Peyer's patch (tissue), 4 donors: ENCODE data around the gene CEP55.

Experiments used
- CTCF ChIP-seq, 6 experiments: fragments of 450-650 bp in 4 of 6; fragments of 200-600 bp in 2 of 6; sonication (generic) in 1 of 6; IDR thresholded peaks; one replicate each; pipeline ENCODE4 v1.5.1; 2017 to 2019; ENCODE audit warnings: antibody characterized with exemption in 6 of 6, mild to moderate bottlenecking in 3 of 6, moderate library complexity in 1 of 6
- POLR2A ChIP-seq, 2 donors: fragments of 450-650 bp; IDR thresholded peaks; one replicate each; pipeline ENCODE4 v1.5.1; 2017; ENCODE audit warnings: antibody characterized with exemption in 2 of 2, mild to moderate bottlenecking in 2 of 2, moderate library complexity in 2 of 2

DNA sequence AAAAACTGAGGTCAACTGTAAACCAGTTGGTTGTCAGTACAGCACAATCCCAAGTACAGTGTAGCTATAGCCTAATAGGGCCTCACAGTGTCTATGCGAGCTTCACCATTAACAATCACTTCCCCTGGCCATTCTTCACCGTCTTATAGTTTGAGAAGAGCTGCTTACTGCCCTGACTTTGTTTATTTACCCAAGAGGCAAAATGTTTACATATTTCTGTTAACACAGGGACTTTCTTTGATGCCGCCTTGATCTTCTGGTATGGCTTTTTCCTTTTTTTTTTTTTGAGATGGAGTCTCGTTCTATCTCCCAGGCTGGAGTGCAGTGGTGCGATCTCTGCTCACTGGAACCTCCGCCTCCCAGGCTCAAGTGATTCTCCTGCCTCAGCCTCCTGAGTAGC is 17.5 kb upstream of the CEP55 start:
- TF ChIP-seq POLR2A (IDR thresholded peaks at IDR 0.05) (no peak), CTCF (IDR thresholded peaks at IDR 0.05) (no peak)
